NK-92 (cell line): ENCODE results near the gene ACTG2.

Source experiments
- DNase-seq: peaks from one replicate; lab custom pipeline; 2025; ENCODE audit not compliant: unreplicated experiment; lab: John Stamatoyannopoulos, UW

The ACTG2 gene

DNA sequence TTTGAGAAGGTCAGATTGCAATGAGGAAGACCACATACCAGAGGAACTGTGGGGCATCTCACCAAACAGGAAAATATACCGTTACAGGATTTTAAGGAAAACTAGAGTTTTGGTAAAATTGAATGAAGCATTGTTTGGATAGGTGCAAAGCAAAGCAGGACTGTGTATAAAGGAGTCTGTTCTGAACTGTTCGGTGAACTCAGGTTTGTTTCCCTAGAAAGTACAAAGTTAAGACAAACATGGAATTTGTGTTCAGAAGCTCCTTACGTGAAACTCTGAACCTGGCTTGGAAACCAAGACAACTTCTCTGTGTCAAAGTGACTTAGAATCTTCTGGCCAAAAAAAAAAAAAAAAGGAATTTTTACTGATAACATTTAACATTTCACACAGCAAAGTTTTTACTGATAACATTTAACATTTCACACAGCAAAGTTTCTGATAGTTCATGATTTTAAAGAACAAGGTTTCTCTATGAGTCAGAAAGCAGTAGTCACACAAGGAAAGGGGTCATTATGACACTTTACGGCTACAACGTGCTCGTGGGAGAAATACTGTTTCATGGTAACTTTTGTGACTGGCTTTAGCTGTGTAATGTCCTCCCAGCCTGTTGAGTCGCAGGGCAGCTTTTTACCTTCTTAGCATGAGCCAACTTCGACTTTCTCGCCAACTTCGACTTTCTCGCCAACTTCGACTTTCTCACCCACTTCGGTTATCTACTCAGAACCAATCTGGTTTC, 70.7 kb downstream of the ACTG2 start:
- DNase-seq = no peak

DNA sequence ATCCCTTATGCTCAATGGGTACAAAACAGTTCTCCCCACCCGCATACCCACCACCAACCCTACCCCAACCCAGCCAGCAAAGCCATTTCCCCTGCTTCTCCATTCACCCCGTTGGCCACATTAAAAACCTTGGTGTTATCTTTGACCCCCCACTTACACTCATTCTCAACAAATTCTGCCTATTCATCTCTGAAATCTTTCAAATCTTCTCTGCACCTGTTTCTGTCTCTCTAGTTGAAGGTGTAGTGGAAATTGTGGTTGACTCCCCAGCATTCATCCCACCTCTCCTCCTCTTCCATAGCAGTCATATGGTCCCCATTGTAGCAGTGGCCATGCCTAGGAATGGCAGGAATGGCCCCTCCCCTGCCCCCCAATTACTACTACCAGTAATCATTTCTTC, 71.4 kb downstream of the ACTG2 start:
- DNase-seq = no peak

DNA sequence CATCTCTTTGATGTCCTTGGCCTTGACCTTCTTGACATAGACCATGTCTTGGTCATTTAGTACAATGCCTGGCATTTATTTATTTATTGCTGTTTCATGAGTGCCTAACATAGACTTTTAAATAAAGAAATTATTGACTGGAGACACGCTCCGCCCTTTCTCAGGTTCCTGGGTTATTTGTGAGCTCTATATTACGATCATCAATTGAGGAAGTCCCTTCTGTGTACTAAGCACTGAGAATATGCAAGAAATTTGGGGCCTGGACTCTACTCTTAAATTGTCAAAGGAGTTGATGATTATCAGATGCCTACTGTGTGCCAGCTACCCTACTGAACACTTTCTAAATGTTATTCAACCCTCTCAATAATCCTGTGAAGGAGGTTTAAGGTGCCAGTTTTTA, 72.2 kb downstream of the ACTG2 start:
- DNase-seq = no peak

DNA sequence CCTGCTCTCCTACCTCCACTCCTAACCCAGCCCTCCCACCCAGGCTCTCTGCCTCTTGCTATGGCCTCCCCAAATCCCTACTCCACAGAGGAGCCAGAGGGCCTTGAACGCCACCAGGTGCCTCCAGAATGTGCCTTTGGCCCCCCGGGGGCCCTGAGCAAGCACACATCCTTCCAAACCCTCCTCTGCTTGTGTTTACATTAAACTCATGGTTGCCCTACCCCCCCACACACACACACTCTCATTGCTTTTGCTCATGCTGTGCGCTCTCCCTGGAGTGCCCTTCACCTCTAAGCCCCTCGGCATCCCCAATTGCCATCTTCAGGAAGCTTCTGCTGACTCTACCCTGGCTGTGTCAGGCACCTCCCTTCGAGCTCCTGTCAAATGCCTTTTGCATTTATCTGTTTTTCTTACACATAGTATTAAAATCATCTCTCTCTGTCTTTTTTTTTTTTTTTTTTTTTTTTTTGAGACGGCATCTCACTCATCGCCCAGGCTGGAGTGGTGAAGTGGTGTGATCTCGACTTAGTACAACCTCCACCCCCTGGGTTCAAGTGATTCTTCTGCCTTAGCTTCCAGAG, 75.6 kb downstream of the ACTG2 start:
- no peak for DNase-seq

DNA sequence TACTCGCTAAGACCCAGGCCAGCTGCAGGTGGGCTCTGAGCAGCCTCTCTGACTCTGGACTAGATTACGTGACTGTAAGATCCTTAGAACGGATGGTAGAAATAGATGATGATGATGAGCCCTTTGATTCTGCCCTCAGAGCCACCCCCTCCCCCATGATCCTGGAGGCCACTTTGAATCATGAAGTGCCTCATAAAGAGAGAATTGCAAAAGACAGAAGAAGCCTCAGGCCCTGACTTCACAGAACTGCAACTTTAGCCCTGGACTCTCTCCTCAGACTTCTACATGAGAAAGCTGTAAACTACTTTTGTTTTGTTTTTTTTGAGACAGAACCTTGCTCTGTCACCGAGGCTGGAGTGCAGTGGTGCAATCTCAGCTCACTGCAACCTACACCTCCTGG, 76.5 kb downstream of the ACTG2 start:
- no peak for DNase-seq
